T-cell (primary cell): ENCODE measurements around the gene TMEM107. TPM values are rescaled to one million over a fixed set of nuclear protein-coding genes. Genes with fewer than 3 reads are reported as not detected.

ENCODE experiments used
- ATAC-seq, 4 experiments: fragments of 200-7000 bp in 3 of 4; fragments of 150-1000 bp in 1 of 4; cut with Tn5 transposase; replicated peaks in 1 of 4; 1 replicate in 3 of 4; 2 replicates in 1 of 4; pipeline ENCODE4 v1.10.0; 2021; ENCODE audit warnings: moderate library complexity in 3 of 4, mild to moderate bottlenecking in 2 of 4, moderate number of reproducible peaks in 1 of 4
- CTCF ChIA-PET, 2 donors: fragments of 300-600 bp; sonication (Branson Sonifier 250); formaldehyde crosslinking; loops; one replicate each; lab custom pipeline; 2022; ENCODE audit warnings: antibody characterized with exemption in 2 of 2; lab: Charles Lee
- POLR2A ChIA-PET, 2 donors: fragments of 300-600 bp; sonication (Branson Sonifier 250); formaldehyde crosslinking; loops; one replicate each; lab custom pipeline; 2022; ENCODE audit warnings: antibody characterized with exemption in 2 of 2; lab: Charles Lee
- DNase-seq, 35 experiments: peaks; one replicate each; pipeline versions ENCODE4 v3.0.0 to v3.0.0-alpha.2; 2013 to 2023
- H3K27ac ChIP-seq: one replicate; pipeline ENCODE4 v1.5.1; 2013; ENCODE audit warnings: low read length
- H3K27me3 ChIP-seq, 2 experiments: replicated peaks in 1 of 2; 1 replicate in 1 of 2; 2 replicates in 1 of 2; pipeline versions ENCODE4 v1.6.1 to v1.7.0; 2013; ENCODE audit warnings: low read length in 1 of 2, mixed read lengths in 1 of 2; ENCODE audit not compliant: control insufficient read depth in 2 of 2, insufficient read depth in 2 of 2; ENCODE audit errors: extremely low read depth in 1 of 2
- H3K36me3 ChIP-seq, 2 donors: 1 replicate in 1 of 2; 2 replicates in 1 of 2; pipeline versions ENCODE4 v1.6.1 to v1.7.0; 2013; ENCODE audit warnings: low read length in 1 of 2; ENCODE audit not compliant: control insufficient read depth in 2 of 2, insufficient read depth in 1 of 2; ENCODE audit errors: extremely low read depth in 1 of 2
- H3K4me1 ChIP-seq, 2 experiments: 1 replicate in 1 of 2; 2 replicates in 1 of 2; pipeline versions ENCODE4 v1.6.1 to v1.7.0; 2013; ENCODE audit warnings: low read length in 2 of 2, mixed read lengths in 1 of 2; ENCODE audit not compliant: insufficient read depth in 2 of 2, control insufficient read depth in 1 of 2; ENCODE audit errors: extremely low read depth in 1 of 2
- H3K4me3 ChIP-seq, 2 donors: 1 replicate in 1 of 2; 2 replicates in 1 of 2; pipeline versions ENCODE4 v1.5.1 to v1.7.0; 2013; ENCODE audit warnings: mild to moderate bottlenecking in 2 of 2, low read length in 1 of 2, moderate library complexity in 1 of 2; ENCODE audit not compliant: control insufficient read depth in 1 of 2; ENCODE audit errors: extremely low read depth in 1 of 2
- H3K9me3 ChIP-seq: 2 replicates; pipeline ENCODE4 v1.7.0; 2013
- H3K27ac Mint-ChIP-seq, 2 donors: one replicate each; pipeline ENCODE4 v1.8.0; 2020 to 2021; ENCODE audit warnings: mild to moderate bottlenecking in 2 of 2, mixed read lengths in 2 of 2
- H3K27me3 Mint-ChIP-seq, 2 donors: one replicate each; pipeline ENCODE4 v1.8.0; 2021 to 2022; ENCODE audit warnings: mixed read lengths in 2 of 2
- H3K36me3 Mint-ChIP-seq: one replicate; pipeline ENCODE4 v1.8.0; 2021; ENCODE audit warnings: mixed read lengths
- H3K4me1 Mint-ChIP-seq, 3 donors: one replicate each; pipeline ENCODE4 v1.8.0; 2020 to 2022; ENCODE audit warnings: mixed read lengths in 3 of 3, mild to moderate bottlenecking in 1 of 3
- H3K4me3 Mint-ChIP-seq, 3 donors: one replicate each; pipeline ENCODE4 v1.8.0; 2020 to 2022; ENCODE audit warnings: mild to moderate bottlenecking in 3 of 3, mixed read lengths in 3 of 3, moderate library complexity in 3 of 3
- H3K9me3 Mint-ChIP-seq, 3 donors: one replicate each; pipeline ENCODE4 v1.8.0; 2020 to 2022; ENCODE audit warnings: mixed read lengths in 3 of 3
- WGBS: methylation state at CpG from one replicate; pipeline ENCODE4 v1.1.5; 2013; ENCODE audit warnings: missing lambda C conversion rate; ENCODE audit not compliant: insufficient coverage; 5-methylcytosine and 5-hydroxymethylcytosine counted together
- total RNA-seq, 35 experiments: library from RNA in 6 of 35; stranded (reverse) in 6 of 35; fragments of 120-200 nt in 1 of 35; gene quantifications; one replicate each; pipeline versions ENCODE4 v1.2.1 to v1.2.4 and lab custom pipeline; 2013 to 2026

The TMEM107 gene
- total RNA-seq, 5 donors from 2014 or later (not counting 1 experiment from before 2014, with no cell fraction given): 23.4 to 28.9 (median 25.0) TPM

DNA sequence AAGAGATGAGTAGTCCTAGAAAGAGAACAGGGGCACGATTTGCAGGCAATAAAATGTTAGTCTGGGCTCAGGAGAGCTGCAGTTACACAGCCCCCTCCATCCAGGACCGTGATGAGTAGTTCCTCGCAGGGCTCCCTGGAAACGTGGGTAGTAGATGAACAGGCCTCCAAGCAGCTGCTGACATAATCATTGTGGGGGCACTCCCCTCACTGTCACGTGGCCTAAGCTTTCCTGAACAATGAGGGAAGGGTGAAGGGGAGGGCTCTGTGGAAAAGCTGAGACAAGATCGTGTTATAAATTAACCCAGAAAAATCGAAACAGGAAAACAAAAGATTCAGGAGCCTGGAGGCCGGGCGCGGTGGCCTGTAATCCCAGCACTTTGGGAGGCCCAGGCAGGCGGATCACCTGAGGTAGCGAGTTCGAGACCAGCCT, 22.6 kb downstream of the TMEM107 start:
- no peak overlapping the region for H3K4me3 Mint-ChIP-seq
- H3K27ac Mint-ChIP-seq: no peak overlapping the region
- 57% methylated on average over 7 of the region's 13 CpGs for WGBS
- peaks cover 31 to 60% (median 44%) of the 10 kb centered on the region in 3 donors for H3K4me1 Mint-ChIP-seq
- ChIA-PET CTCF (no interaction called here), POLR2A (interaction anchor here in 1 of 2 donors (0.6 to 1.6 kb wide), 5 partner anchors 18 to 920 kb away, joined by 3 to 8 read pairs (median 6); no protein-coding TSS in a partner anchor)
- no peaks in the 10 kb centered on the region for H3K9me3 Mint-ChIP-seq
- H3K4me1 ChIP-seq: peaks cover 28 to 87% of the 10 kb centered on the region in 2 experiments
- no peaks in the 10 kb centered on the region for H3K9me3 ChIP-seq
- no peaks in the 10 kb centered on the region for H3K27me3 ChIP-seq
- peak overlapping the region; percentile 100 for H3K27ac ChIP-seq
- no peaks in the 10 kb centered on the region for H3K27me3 Mint-ChIP-seq
- ATAC-seq: no peak
- peak overlapping the region; percentile 18 to 20 for H3K4me3 ChIP-seq
- H3K36me3 Mint-ChIP-seq: peaks cover 11% of the 10 kb centered on the region
- peak in 3 of 35 experiments; percentile 33 to 56 (median 33) for DNase-seq
- peaks cover 9 to 27% of the 10 kb centered on the region in 2 donors for H3K36me3 ChIP-seq

DNA sequence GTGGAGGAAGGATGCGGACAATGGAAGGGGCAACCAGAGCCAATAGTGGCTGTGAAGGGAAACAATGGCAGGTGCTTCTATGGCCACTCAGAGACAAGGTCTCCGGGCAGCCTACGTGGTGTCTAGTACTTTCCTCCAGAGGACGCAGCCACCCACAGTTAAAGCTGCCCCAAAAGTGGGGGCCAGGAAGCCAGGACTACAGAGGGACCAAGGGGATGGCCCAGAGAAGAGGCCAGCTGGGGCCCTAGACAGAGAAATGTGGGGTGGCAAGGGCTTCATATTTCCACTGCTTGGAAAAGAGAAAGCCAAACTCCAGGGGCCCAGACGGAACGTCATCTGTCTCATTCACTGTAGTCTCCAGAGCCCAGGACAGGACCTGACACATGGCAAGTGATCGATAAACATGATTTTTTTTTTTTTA, 23.1 kb downstream of the TMEM107 start:
- no peaks in the 10 kb centered on the region for H3K27me3 Mint-ChIP-seq
- peak overlapping the region in 1 of 2 donors; percentile 93 for H3K4me3 ChIP-seq
- no peaks in the 10 kb centered on the region for H3K9me3 Mint-ChIP-seq
- H3K36me3 Mint-ChIP-seq: peaks cover 15% of the 10 kb centered on the region
- H3K4me1 ChIP-seq: peaks cover 28 to 82% of the 10 kb centered on the region in 2 experiments
- ChIA-PET CTCF (no interaction called here), POLR2A (interaction anchor here in 1 of 2 donors (1.1 to 1.6 kb wide), 2 partner anchors 20 to 35 kb away, joined by 6 to 8 read pairs; no protein-coding TSS in a partner anchor)
- peak overlapping the region in 1 of 3 donors; percentile 84 for H3K4me3 Mint-ChIP-seq
- peaks cover 29 to 57% (median 40%) of the 10 kb centered on the region in 3 donors for H3K4me1 Mint-ChIP-seq
- DNase-seq: peak in 2 of 35 experiments; percentile 21 to 25
- H3K27me3 ChIP-seq: no peaks in the 10 kb centered on the region
- peaks cover 10 to 28% of the 10 kb centered on the region in 2 donors for H3K36me3 ChIP-seq
- no peaks in the 10 kb centered on the region for H3K9me3 ChIP-seq
- peak overlapping the region; percentile 100 for H3K27ac ChIP-seq
- H3K27ac Mint-ChIP-seq: no peak overlapping the region
- WGBS: 90% methylated on average over 6 of the region's 7 CpGs
- ATAC-seq: no peak

DNA sequence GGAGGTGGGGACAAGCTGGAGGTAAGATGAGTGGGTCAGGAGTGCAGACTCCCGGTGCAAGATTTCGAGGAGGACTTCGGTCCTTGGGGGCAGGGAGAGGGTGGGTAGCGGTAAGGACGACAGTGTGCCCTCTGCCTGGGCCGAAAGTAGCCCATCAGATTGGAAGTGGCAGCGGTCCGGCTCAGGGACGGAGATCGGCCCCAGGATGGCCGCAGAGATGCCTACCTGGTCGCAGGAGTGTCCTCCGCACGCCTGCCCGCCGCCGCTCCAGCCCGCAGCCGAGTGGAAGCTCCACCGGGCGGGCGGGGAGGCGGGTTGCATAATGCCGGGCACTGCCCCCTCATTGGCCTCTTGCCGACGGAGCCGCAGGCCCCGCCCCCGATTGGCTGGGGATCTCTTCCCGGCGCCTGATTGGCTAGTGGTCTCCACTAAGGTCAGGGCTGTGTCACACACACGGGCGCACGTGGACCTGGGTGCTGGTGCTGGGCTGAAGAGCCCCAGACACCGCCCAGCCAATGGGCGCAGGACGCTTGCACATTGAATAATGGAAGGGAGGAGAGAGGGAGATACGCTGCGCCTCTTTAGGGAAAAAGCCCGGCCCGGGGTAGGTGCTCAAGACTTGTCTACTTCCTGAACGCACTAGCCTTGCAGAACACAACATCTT, 23.9 kb downstream of the TMEM107 start, which contains the start of gene PER1:
TSS of gene PER1 (minus strand) at position 293 of the 664 bp plus-strand sequence. CDS start 1,698 bp downstream, outside the sequence.
- Histone ChIP-seq H3K27me3 (no peaks in the 10 kb centered on the region), H3K4me3 (peak within 1 kb of the TSS; percentile 59 to 93), H3K36me3 (peaks cover 10 to 36% of the 10 kb centered on the region in 2 donors), H3K27ac (peak within 1 kb of the TSS; percentile 100), H3K9me3 (no peaks in the 10 kb centered on the region), H3K4me1 (peaks cover 28 to 74% of the 10 kb centered on the region in 2 experiments)
- POLR2A ChIA-PET: interaction anchor here in 1 of 2 donors (0.6 to 1.0 kb wide), 2 partner anchors 20 to 21 kb away, joined by 3 to 4 read pairs; no protein-coding TSS in a partner anchor
- peak in 34 of 35 experiments; percentile 64 to 89 (median 75) for DNase-seq
- no peaks in the 10 kb centered on the region for H3K9me3 Mint-ChIP-seq
- peak in 3 of 4 experiments; percentile 2 to 15 (median 3) for ATAC-seq
- peak within 1 kb of the TSS in 1 of 3 donors; percentile 84 for H3K4me3 Mint-ChIP-seq
- H3K4me1 Mint-ChIP-seq: peaks cover 33 to 60% (median 40%) of the 10 kb centered on the region in 3 donors
- no peaks in the 10 kb centered on the region for H3K27me3 Mint-ChIP-seq
- H3K36me3 Mint-ChIP-seq: peaks cover 15% of the 10 kb centered on the region
- CTCF ChIA-PET: no interaction called here
- WGBS: 4% methylated on average over 39 of the region's 42 CpGs
- H3K27ac Mint-ChIP-seq: no peak within 1 kb of the TSS

DNA sequence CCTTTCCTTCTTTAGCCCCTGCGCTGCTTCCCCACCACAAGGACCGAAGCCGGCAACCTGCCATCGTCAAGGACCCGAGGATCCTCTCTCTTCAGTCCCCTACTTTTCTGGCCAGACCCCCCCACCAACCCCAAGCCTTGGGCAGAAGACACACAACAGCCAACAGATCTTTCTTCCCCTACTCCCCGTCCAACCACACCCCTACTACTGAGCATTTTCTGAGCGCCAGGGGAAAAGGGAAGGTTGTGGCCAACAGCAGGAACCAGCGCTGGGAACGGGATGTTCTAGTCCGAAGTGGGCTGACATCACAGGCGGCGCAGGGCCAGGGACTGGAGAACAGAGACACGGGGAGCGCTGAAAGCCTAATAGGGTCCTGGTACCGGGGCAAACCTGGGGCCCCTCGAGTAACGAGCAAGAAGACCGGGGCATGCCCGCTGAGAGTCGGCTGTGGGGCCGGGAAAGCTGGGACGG, 24.5 kb downstream of the TMEM107 start:
- WGBS: under 1% methylated on average over 22 of the region's 22 CpGs
- H3K27ac Mint-ChIP-seq: no peak overlapping the region
- Histone ChIP-seq H3K4me1 (peaks cover 25 to 69% of the 10 kb centered on the region in 2 experiments), H3K27ac (peak overlapping the region; percentile 100), H3K4me3 (peak overlapping the region; percentile 59 to 93), H3K36me3 (peaks cover 10 to 41% of the 10 kb centered on the region in 2 donors), H3K27me3 (no peaks in the 10 kb centered on the region), H3K9me3 (no peaks in the 10 kb centered on the region)
- no peaks in the 10 kb centered on the region for H3K27me3 Mint-ChIP-seq
- POLR2A ChIA-PET: interaction anchor here (0.6 to 2.4 kb wide), 11 partner anchors 9 to 316 kb away, joined by 3 to 19 read pairs (median 4); partner anchors contain the start of gene BORCS6 (in 1 of the 2)
- peak in 7 of 35 experiments; percentile 44 to 66 (median 53) for DNase-seq
- H3K4me3 Mint-ChIP-seq: peak overlapping the region in 1 of 3 donors; percentile 84
- peaks cover 38 to 63% (median 40%) of the 10 kb centered on the region in 3 donors for H3K4me1 Mint-ChIP-seq
- CTCF ChIA-PET: interaction anchor here in 1 of 2 donors (0.9 to 1.5 kb wide), 2 partner anchors 10 to 13 kb away, joined by 4 to 5 read pairs; no protein-coding TSS in a partner anchor
- H3K9me3 Mint-ChIP-seq: no peaks in the 10 kb centered on the region
- no peak for ATAC-seq
- H3K36me3 Mint-ChIP-seq: peaks cover 20% of the 10 kb centered on the region

DNA sequence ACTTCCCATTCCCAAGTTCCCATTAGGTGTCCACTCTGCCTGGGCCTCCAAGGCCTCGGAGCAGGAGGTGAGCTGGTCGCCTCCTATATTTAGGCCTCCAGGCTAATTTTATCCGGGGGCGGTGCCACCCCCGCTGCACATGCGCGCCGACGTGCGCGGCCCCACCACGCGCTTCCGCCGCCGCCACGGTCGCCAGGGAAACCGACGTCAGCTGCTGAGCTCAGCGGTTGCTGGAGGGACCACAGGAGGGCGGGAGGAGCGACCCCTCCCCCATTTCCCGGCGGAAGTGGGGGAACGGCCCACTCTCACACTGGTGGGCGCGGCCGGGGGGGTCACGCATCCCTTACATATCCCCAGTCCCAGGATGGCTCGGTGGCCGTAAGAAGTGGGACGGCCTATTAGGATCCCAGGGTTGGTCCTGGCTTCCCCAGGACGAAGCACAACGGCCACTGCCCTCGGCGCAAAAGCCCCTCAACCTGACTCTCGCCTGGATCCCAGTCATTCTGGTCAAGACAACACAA, 25.0 kb downstream of the TMEM107 start:
- DNase-seq (peak; percentile 62 to 96 (median 92)), ATAC-seq (peak; percentile 53 to 67 (median 64))
- H3K9me3 Mint-ChIP-seq: no peaks in the 10 kb centered on the region
- peak overlapping the region in 1 of 3 donors; percentile 84 for H3K4me3 Mint-ChIP-seq
- peak overlapping the region in 1 of 2 donors; percentile 55 for H3K27ac Mint-ChIP-seq
- peaks cover 40 to 63% (median 43%) of the 10 kb centered on the region in 3 donors for H3K4me1 Mint-ChIP-seq
- Histone ChIP-seq H3K4me3 (peak overlapping the region; percentile 59 to 93), H3K4me1 (peaks cover 25 to 68% of the 10 kb centered on the region in 2 experiments), H3K27ac (peak overlapping the region; percentile 100), H3K9me3 (no peaks in the 10 kb centered on the region), H3K27me3 (no peaks in the 10 kb centered on the region), H3K36me3 (peaks cover 10 to 46% of the 10 kb centered on the region in 2 donors)
- ChIA-PET POLR2A (interaction anchor here (0.5 to 2.4 kb wide), 15 partner anchors 8 to 842 kb away, joined by 3 to 19 read pairs (median 3); partner anchors contain the start of gene BORCS6 (in 1 of the 2)), CTCF (interaction anchor here in 1 of 2 donors (0.6 to 1.5 kb wide), 4 partner anchors 9 to 707 kb away, joined by 3 to 5 read pairs (median 4); no protein-coding TSS in a partner anchor)
- peaks cover 25% of the 10 kb centered on the region for H3K36me3 Mint-ChIP-seq
- under 1% methylated on average over 38 of the region's 38 CpGs for WGBS
- H3K27me3 Mint-ChIP-seq: no peaks in the 10 kb centered on the region
